DMS53 treated with DMSO at 0.1 percent for 48 hours (cell line): ENCODE measurements around the gene COL6A1.
"Not testable (repeated sequence)": the region's sequence is repeated elsewhere in the genome, so short reads cannot be mapped to it uniquely, and the experiment has no call there.

Source experiments
- DNase-seq: peaks from one replicate; lab custom pipeline; 2025; ENCODE audit not compliant: unreplicated experiment; lab: John Stamatoyannopoulos, UW

Gene COL6A1

DNA sequence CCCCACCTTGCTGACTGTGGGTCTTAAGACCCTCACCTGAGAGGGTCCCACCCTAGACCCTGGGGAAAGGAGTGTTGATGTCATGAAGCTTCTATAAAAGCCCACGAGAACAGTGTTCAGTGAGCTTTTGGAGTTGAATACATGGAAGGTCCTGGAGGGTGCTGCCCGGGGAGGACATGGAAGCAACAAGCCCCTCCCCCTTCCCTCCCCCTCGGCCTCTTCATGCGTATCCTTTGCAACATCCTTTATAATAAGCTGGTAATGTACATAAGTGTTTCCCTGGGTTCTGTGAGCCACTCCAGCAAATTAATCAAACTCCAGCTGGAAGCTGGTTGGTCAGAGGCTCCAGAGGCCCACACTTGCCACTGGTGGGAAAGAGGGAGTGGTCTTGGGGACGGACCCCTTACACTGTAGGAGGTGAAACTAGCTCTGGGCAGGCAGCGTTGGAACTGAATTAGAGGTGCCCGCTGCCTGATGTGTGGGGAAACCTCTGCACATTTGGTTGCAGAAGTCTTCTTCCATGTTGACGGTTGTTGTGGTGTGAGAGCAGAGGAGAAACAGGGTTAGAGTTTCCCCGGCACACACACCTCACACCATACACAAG is 14.7 kb upstream of the COL6A1 start:
- DNase-seq = no peak

GRCh38 chr21:45969921-45970673 is 11.5 kb upstream of the COL6A1 start:
- no peak for DNase-seq

GRCh38 chr21:45970674-45971615 is 10.6 kb upstream of the COL6A1 start:
- DNase-seq = no peak

- DNase-seq = no peak
These were observed 9.8 kb upstream of the COL6A1 start for GRCh38 chr21:45971616-45972352.

DNA sequence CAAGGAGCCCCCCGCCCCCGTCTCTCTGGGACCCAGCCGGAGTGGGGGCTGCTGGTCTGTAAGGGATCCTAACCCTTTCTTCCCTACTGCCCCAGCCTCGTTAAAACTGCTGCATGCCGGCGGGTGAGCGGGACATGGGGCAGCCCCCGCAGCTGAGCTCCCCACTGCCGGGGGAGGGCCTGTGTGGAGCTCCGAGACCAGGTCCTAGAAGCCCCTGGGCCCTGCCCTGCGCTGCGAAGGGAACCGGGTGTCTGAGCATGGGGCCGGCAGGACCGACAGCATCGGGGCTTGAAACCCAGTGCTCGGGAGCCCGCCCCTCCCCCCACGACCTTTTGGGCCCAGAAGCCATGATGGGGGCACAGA is 9.2 kb upstream of the COL6A1 start:
- no peak for DNase-seq

DNA sequence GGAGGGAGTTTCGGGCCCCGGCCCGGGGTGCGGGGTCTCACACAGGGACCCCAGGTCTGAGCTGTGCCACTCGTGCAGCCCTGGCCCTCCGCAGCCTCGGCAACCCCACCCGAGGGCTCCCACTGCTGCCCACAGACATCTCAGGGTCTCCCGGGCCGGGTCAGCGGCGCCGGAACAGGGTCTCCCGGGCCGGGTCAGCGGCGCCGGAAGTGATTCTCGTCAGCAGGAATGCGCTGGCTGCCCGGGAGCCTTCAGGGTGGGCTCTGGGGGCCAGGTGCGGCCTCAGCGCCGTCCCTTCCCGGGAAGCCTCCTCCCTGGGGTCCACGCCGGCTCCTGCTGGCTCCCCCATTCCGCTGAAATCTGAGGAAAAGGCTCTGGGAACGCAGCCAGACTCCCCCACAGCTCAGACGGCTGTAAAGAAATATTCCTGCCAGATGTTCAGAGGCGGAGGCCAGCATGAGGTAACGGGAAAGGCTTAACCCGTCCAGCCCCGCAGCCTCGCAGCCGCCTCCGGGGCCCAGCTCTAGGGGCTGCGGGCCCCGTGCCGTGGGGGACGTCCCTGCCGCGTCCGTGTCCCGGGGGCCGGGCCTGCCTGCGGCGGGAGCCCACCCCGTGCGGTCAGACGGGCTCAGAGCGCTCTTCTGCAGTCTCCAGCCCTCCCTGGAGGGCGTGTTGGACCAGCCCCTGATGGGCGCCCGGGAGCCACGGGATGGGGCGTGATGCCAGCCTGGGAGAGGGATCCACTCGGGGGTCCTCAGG is 8.7 kb upstream of the COL6A1 start:
- DNase-seq = no peak

DNA sequence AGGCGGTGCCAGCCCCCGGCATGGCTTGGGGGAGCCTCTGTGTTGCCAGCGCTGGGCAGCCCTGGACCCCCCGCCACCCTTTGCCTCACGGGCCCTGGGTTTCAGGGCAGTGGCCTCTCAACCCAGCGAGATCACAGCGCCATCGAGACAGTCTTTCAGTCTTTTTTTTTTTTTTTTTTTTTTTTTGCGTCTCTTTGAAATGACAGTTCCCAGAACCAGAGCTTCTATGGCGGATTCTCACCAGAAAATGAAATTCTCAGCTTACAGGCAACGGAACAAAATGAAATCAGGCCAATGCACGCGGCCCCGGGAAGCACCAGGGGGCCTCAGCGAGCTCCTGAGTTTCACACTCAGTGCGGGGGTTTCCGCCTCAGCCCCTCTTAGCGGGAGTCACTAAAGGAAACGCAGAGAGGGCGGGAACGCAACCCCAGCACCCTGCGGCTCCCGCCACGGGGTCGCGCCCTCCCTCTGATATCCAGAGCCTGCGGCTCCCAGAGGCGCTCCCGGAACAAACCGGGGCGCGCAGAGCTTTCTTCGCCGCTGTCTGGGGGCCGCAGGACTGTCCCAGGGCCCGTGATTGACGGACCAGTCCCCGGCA is 8.0 kb upstream of the COL6A1 start:
- DNase-seq = no peak

GRCh38 chr21:45974073-45975019 is 7.2 kb upstream of the COL6A1 start:
- peak; percentile 20 for DNase-seq

DNA sequence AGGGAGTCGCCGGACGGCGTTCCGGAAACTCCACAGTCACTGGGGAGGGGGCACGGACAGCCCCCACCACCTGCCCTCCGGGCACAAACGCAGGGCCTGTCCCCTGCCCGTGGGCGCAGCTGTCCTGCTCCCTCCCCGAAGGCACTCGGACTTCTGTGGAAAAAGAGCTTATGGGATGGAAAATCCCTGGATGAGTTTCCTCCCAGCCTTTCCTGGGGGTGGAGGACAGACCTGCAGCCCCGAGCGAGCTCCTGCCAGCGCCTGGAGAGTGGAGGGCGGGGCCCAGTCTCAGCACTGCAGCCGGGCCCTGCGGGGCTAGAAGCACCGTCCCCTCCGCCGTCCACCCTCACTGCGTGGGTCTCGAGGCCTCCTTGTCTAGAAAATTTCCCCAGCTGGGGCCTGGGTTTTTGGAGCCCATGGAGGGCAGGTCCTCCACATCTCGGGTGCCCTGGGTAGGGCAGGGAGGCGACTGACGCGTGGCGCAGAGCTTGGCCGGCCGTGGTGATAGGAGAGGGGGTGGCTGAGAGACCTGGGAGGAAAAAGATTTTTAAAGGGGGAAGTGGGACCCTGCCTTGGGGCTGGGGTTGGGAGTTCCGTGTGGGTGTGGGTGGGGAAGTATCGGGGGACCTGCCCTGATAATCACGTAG is 6.4 kb upstream of the COL6A1 start:
- no peak for DNase-seq

DNA sequence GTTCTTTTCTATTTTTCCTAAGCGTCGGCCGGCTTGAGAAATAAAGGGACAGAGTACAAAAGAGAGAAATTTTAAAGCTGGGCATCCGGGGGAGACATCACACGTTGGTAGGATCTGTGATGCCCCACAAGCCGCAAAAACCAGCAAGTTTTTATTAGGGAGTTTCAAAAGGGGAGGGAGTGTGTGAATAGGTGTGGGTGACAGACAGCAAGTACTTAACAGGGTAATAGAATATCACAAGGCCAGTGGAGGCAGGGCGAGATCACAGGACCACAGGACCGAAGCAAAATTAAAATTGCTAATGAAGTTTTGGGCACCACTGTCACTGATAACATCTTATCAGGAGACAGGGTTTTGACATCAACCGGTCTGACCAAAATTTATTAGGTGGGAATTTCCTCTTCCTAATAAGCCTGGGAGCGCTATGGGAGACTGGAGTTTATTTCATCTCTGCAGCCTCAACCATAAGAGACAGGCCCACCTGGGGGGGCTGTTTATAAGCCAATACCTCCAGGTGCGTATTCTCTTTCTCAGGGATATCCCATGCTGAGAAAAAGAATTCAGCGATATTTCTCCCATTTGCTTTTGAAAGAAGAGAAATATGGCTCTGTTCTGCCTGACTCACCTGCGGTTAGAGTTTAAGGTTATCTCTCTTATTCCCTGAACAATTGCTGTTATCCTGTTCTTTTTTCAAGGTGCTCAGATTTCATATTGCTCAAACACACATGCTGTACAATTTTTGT is 5.7 kb upstream of the COL6A1 start:
- not testable (repeated sequence) for DNase-seq

DNA sequence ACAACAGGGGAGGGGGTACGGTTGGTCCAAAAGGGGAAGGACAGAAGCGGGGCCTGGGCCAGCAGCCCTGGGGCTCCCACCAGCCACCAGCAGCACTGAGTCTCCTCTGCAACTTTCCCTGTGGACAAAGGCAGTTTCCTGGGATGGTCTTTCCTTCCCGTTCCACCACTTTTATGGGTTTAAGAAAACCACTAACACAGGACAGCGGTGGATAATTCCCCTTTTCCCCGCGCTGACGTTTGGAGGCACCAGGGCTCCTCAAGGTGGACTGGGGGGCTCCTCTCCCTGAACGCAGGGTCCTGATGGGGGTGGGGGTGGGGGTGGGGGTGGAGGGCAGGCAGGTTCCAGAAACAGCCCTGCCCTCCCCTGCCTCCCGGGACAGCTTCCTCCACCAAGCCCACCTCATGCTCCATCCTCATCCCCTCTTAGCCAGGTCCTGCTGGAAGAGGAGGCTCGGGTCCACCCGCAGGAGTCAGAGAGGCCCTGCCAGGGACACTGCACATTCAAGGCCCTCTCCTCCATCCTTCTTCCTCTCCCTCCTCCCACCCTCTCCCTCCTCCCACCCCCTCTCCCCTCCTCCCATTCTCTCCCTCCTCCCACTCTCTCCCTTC is 4.8 kb upstream of the COL6A1 start:
- DNase-seq = no peak

DNA sequence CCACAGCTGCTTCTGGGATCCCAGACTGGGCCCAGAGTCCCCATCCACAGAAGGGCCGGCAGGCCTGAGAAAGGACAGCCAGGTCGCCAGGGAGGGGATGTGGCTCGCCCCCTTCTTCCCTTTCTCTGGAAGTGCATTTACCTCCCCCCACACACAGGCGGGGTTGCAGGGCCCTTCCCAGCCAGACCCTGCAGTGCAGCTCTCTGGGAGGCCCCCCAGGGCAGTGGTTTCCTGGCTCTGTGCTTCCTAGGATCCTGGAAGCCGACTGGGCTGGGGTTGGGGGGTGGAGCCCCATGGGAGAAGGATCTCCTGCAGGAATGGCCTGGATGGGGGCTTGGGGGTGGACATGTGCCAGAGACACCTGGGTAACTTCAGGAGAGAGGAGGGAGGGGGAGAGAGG is 4.2 kb upstream of the COL6A1 start:
- DNase-seq = no peak

GRCh38 chr21:45979141-45979631 is 2.4 kb upstream of the COL6A1 start:
- no peak for DNase-seq

DNA sequence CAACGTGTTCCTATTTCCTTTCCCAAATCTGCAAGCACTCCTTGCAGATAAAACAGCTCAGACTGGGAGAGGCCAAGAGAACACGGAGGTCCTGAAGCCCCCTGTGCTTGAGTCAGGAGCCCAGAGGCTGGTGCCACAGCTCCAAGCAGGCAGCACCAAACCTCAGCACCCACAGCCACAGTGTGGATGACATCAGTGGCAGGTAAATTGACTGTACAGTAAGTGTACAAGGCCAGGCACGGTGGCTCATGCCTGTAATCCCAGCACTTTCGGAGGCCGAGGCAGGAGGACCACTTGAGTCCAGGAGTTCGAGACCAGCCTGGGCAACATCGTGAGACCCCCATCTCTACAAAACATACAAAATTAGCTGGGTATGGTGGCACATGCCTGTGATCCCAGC is 1.9 kb upstream of the COL6A1 start:
- DNase-seq = no peak

GRCh38 chr21:45980271-45980670 is 1.3 kb upstream of the COL6A1 start:
- no peak for DNase-seq

- no peak for DNase-seq
These were observed 873 bp upstream of the COL6A1 start for GRCh38 chr21:45980697-45981096.

DNA sequence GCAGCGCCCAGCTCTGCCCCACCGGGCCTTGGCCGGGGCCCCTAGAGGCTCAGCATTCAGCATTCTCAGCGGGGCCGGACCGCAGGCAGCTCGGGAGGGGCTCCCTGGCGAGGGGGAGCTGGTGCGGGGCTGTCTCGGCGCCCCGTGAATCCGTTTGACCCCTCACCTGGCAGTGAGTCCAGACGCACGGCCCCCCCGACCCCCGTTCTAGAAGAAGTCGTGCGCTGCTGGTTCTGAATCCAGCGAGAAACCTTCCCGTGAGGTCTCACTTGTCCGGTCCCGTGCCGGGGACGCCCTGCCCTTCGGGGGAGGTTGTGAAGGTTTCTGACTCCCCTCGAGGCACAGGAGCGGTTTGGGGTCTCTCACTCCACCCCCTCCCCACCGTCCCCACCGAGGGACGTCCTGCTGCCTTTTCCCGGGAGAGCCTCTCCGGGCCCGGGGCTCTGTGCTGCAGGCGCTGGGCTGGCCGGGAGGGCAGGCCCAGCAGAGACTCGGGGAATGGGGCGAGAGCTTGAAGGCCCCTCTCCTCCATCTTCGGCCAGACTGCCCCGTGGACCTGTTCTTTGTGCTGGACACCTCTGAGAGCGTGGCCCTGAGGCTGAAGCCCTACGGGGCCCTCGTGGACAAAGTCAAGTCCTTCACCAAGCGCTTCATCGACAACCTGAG is 655 bp downstream of the COL6A1 start:
- no peak for DNase-seq
